Colonic mucosa (tissue), 4 donors: ENCODE data around the gene POLR2J. TPM values are rescaled to one million over a fixed set of nuclear protein-coding genes. Genes with fewer than 3 reads are reported as not detected.
"Not testable (repeated sequence)": the region's sequence is repeated elsewhere in the genome, so short reads cannot be mapped to it uniquely, and the experiment has no call there.

ENCODE experiments used
- DNase-seq: peaks from one replicate; pipeline ENCODE4 v3.0.0-alpha.2; 2020
- H3K27ac ChIP-seq: fragments of 200-600 bp; one replicate; pipeline ENCODE4 v1.8.0; 2021
- H3K27me3 ChIP-seq: fragments of 200-600 bp; one replicate; pipeline ENCODE4 v1.8.0; 2021
- H3K36me3 ChIP-seq: fragments of 200-600 bp; one replicate; pipeline ENCODE4 v1.8.0; 2021
- H3K4me1 ChIP-seq: fragments of 200-600 bp; one replicate; pipeline ENCODE4 v1.8.0; 2021; ENCODE audit warnings: mild to moderate bottlenecking
- H3K4me3 ChIP-seq: fragments of 200-600 bp; one replicate; pipeline ENCODE4 v1.8.0; 2021
- H3K9ac ChIP-seq, 2 donors: one replicate each; pipeline ENCODE4 v1.7.0; 2013; ENCODE audit warnings: control low read depth in 2 of 2, low read depth in 2 of 2, low read length in 2 of 2
- H3K9me3 ChIP-seq: fragments of 200-600 bp; one replicate; pipeline ENCODE4 v1.8.0; 2021
- intact Hi-C: fragments of 100-400 bp; cut with DNase I; formaldehyde crosslinking; loops from one replicate; pipeline ENCODE4 v1.14.1; 2022
- total RNA-seq, 2 donors: library from RNA; stranded (reverse); fragmentation: NEBNext Ultra II Directional in 1 of 2; extraction: Animal tissue kit (Norgen Biotek cat#: 25700) in 1 of 2; gene quantifications; one replicate each; pipeline ENCODE4 v1.2.1, GENCODE V29; 2021
- TF ChIP-seq, protein P1 (sequence below): fragments of 200-600 bp; IDR thresholded peaks from one replicate; pipeline ENCODE4 v1.8.0; 2022; ENCODE audit warnings: antibody characterized with exemption, mild to moderate bottlenecking
- donor health status: healthy.
- donor health status: DM: no; HTN: no; CAD: no.
- donor health status: DM: no; HTN: no; CAD: no.

Gene POLR2J
- total RNA-seq, 2 donors from 2014 or later, result 43.0 to 49.2 TPM

DNA sequence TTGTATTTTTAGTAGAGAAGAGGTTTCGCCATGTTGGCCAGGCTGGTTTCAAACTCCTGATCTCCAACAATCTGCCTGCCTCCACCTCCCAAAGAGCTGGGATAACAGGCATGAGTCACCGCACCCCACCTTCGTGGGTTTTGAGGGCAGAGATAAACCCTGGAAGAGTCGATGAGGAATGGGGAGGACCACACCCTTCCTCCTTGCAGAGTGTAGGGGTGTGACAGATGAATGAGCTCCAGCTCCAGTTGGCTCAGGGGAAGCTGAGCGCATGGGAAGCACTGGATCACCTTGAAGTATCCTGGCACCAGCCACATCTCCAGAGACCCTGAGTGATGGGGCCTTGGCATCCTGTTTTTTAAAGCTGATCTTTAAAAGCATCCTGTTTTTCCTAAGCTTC, 5.6 kb upstream of the POLR2J start:
- H3K9me3 ChIP-seq, DNase-seq, H3K4me1 ChIP-seq, intact Hi-C loops, H3K27ac ChIP-seq, H3K4me3 ChIP-seq, H3K27me3 ChIP-seq, H3K9ac ChIP-seq, H3K36me3 ChIP-seq: not testable (repeated sequence)

DNA sequence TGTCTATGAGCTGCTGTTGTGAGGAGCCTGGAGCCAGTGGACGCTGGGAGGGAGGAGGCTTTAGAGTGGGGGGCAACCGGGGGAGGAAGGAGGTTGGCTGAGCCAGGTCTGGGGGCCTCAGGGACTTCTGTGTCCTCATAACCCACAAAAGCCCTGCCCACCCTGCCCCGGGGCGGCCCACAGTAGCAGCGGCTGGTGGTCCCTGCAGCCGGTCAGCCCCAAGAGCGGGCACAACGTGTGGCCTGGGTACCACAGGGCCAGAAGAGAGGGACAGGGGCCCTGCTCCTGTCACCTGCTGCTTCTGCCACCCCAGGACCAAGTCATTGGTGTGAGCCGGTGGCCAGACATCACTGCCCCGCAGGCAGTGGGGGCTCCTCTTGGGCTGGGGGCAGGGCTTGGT, 3.2 kb upstream of the POLR2J start:
- H3K4me1 ChIP-seq, H3K27ac ChIP-seq, intact Hi-C loops, H3K9me3 ChIP-seq, H3K9ac ChIP-seq, H3K27me3 ChIP-seq, DNase-seq, H3K4me3 ChIP-seq, H3K36me3 ChIP-seq: not testable (repeated sequence)

DNA sequence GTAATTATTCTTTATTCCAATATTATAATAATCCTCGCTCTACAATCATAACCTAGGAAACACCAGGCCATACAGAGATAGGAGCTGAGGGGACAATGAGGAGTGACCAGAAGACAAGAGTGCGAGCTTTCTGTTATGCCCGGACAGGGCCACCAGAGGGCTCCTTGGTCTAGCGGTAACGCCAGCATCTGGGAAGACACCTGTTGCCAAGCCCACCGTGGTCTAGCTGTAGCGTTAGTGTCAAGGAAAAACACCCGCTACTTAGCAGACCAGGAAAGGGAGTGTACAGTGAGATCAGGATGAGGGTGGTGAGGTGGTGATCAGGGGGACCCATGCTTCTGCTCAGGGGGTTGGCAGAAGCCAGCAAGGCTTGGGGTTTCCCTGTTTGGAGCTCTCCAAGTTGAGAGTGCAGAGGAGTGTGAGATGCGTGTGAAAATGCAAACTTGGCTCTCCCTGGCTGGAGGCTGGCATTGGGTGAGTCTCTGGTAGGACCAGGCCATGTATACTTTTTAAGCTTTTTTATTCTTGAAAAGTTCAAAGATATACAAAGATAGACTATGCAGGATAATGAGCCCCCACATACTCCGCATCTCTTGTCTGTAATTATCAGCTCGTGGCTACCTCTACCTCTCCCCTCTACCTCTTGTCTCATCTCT, 1.4 kb upstream of the POLR2J start:
- not testable (repeated sequence) for H3K36me3 ChIP-seq, H3K9me3 ChIP-seq

DNA sequence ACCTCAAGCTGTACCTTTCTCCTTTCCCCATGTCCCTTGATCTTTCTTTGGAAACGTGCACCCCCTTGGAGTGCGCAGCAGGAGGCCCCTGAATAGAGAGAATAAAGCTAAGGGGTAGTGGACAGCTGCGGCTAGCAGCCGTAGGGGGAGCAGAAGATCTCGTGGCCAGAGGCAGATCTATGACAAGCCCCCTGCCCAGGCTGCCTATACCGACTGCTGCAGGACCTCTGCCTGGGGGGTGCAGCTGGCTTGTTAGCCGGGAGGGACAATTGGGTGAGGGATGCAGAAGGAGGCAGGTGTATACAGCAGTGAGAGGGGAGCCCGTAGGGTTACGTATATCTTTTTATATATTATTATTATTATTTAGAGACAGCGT, 475 bp upstream of the POLR2J start:
- H3K36me3 ChIP-seq, H3K27ac ChIP-seq, H3K4me3 ChIP-seq, H3K27me3 ChIP-seq, DNase-seq, H3K9me3 ChIP-seq, intact Hi-C loops, H3K4me1 ChIP-seq, H3K9ac ChIP-seq: not testable (repeated sequence)

More for the DNA sequence above, 1.4 kb upstream of the POLR2J start:
- H3K4me1 ChIP-seq, H3K27me3 ChIP-seq, intact Hi-C loops, H3K9ac ChIP-seq, H3K4me3 ChIP-seq, H3K27ac ChIP-seq: not testable (repeated sequence)
- DNase-seq, result peak; percentile 68

DNA sequence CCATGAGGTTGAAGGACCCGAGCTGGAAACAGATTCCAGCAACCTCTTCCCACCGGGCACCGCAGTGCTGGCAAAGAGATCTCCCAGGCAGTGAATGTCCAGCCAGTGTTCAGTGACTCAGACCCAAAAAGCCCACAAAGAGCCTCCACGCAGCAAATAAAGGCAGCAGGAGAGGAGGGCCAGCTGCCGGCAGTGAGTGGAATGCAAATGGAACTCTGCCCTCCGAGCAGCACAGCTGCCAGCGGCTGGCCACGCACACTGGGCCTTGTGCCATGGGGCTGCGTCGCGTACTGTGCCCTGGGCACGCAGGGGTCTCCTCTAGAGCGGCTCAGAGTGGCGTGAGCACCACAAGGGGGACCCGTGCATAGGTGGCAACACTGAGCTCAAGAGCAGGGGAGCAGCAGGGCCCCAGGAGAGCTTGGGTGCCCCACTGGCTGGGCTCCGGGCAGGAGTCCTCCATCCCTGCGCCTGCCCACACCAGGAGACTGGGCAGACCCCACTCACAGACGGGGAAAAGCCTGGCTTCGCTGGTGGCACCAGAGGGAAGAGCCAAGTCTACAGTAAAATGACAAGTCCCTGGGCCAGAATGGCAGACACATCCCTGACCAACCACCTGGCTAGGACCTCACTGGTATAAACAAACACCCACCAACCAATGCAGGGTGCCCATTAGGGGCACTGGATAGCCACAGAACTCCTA, 3.8 kb downstream of the POLR2J start:
- H3K36me3 ChIP-seq, intact Hi-C loops, H3K9me3 ChIP-seq, H3K4me1 ChIP-seq, H3K9ac ChIP-seq, DNase-seq, H3K27ac ChIP-seq, H3K4me3 ChIP-seq, H3K27me3 ChIP-seq: not testable (repeated sequence)

DNA sequence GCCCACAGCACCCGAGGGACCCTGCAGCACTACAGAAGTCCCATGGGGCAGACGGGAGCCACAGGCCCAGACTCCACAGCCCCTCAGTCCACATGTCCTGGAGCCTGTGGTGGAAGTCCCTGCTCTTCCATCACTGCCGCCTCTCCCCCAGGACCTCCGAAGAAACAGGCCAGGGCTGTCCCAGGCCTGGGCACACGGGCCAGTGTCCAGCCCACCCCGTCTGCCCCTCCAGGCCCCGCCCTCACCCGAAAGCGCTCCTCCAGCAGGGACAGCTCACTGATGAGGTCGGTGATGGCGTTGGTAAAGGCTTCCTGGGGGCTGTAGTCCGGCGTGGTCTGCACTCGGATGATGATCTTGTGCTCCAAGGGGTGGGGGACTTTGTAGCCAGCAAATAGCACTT, 4.6 kb downstream of the POLR2J start:
- H3K27me3 ChIP-seq, H3K27ac ChIP-seq, H3K9me3 ChIP-seq, H3K4me3 ChIP-seq, H3K9ac ChIP-seq, H3K4me1 ChIP-seq, intact Hi-C loops, DNase-seq, H3K36me3 ChIP-seq: not testable (repeated sequence)

DNA sequence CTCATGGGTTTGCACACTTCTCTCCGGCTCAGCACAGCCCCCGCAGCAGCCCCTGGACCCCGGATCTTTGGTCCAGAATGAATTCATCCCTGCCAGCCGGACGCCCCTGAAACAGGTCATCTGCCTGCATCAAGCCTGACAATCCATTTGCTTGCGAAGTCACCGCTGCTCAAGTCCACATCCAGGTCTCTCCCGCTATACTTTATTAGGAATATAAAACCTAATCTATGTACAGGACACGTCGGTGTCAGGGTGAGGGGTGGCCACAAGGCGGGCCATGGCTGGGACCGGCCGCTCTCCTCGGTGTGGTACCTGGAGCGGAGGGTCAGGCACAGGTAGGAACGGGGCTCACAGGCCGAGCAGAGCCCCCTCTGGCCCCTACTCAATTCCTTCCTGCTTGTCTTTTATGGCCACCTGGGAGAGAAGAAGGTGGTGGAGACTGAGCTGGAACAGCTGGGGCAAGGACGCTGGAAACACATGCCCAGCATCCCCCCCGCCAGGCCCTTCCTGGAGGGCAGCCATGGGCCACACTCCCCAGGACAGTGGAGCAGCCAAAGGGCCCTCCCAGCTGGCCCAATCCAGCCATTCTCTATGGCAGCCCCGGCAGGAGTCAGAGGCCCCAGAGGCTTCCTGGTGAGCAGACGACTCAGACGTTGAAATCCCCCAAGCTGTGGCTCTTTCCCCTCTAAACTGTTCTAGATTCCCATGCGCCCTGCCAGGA, 5.3 kb downstream of the POLR2J start:
- Histone ChIP-seq H3K9ac (no peak overlapping the region), H3K4me1 (no peaks in the 10 kb centered on the region), H3K4me3 (no peak overlapping the region), H3K27ac (no peak overlapping the region), H3K36me3 (peaks cover 3% of the 10 kb centered on the region), H3K27me3 (no peaks in the 10 kb centered on the region), H3K9me3 (no peaks in the 10 kb centered on the region)
- no peak for DNase-seq
- intact Hi-C loops, result no loop called here
- TF ChIP-seq, protein P1, sequence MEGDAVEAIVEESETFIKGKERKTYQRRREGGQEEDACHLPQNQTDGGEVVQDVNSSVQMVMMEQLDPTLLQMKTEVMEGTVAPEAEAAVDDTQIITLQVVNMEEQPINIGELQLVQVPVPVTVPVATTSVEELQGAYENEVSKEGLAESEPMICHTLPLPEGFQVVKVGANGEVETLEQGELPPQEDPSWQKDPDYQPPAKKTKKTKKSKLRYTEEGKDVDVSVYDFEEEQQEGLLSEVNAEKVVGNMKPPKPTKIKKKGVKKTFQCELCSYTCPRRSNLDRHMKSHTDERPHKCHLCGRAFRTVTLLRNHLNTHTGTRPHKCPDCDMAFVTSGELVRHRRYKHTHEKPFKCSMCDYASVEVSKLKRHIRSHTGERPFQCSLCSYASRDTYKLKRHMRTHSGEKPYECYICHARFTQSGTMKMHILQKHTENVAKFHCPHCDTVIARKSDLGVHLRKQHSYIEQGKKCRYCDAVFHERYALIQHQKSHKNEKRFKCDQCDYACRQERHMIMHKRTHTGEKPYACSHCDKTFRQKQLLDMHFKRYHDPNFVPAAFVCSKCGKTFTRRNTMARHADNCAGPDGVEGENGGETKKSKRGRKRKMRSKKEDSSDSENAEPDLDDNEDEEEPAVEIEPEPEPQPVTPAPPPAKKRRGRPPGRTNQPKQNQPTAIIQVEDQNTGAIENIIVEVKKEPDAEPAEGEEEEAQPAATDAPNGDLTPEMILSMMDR, result no peak

DNA sequence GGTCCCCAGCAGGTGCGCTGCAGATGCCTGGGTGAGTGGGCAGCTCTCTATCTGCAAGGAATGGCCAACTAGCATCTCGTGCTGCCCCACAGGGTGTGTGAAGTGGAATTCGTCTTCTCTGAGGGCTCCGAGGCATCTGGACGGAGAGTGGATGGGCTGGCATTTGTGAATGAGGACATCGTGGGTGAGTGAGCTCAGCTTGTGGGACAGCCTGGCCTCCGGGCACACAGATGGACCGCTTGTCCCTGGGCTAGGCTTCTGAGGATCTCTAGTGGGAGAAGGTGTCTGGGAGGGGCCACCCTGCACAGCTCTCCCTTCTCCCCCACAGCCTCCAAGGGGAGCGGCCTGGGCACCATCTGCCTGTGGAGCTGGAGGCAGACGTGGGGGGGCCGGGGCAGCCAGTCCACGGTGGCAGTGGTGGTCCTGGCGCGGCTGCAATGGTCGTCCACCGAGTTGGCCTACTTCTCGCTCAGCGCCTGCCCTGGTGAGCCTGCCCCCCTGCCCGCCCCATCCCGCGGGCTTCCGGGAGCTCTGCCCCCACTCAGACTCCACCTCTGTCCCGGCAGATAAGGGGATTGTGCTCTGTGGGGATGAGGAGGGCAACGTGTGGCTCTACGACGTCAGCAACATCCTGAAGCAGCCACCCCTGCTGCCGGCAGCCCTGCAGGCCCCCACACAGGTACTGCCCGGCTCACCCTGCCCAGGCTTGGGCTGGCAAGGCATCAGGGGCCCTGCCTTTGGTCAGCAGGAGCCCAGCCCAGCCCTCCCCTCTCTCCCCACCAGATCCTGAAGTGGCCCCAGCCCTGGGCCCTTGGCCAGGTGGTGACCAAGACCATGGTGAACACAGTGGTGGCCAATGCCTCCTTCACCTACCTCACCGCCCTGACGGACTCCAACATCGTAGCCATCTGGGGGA, 6.3 kb downstream of the POLR2J start:
- H3K4me1 ChIP-seq, result no peaks in the 10 kb centered on the region
- H3K9ac ChIP-seq, result no peak overlapping the region
- DNase-seq, result no peak
- TF ChIP-seq, protein P1, result no peak
- H3K27me3 ChIP-seq, result no peaks in the 10 kb centered on the region
- intact Hi-C loops, result no loop called here
- H3K36me3 ChIP-seq, result peaks cover 4% of the 10 kb centered on the region
- H3K9me3 ChIP-seq, result no peaks in the 10 kb centered on the region
- H3K27ac ChIP-seq, result no peak overlapping the region
- no peak overlapping the region for H3K4me3 ChIP-seq
